Liver (tissue), 9 donors: ENCODE results near the gene AAK1. TPM values are rescaled to one million over a fixed set of nuclear protein-coding genes. Genes with fewer than 3 reads are reported as not detected.

Source experiments
- DNase-seq: peaks from one replicate; pipeline ENCODE4 v3.0.0-alpha.2; 2017; ENCODE audit warnings: low spot score
- H3K27ac ChIP-seq, 2 donors: one replicate each; pipeline ENCODE4 v1.7.0; 2013; ENCODE audit warnings: inconsistent platforms in 2 of 2, low read length in 2 of 2, control low read depth in 1 of 2, low read depth in 1 of 2, mild to moderate bottlenecking in 1 of 2
- H3K27me3 ChIP-seq, 4 donors: one replicate each; pipeline versions ENCODE4 v1.6.1 to v1.7.0; 2013; ENCODE audit warnings: low read length in 3 of 4, inconsistent platforms in 1 of 4, mild to moderate bottlenecking in 1 of 4, moderate library complexity in 1 of 4; ENCODE audit not compliant: control insufficient read depth in 4 of 4, insufficient read depth in 4 of 4
- H3K36me3 ChIP-seq, 4 donors: one replicate each; pipeline versions ENCODE4 v1.6.1 to v1.7.0; 2013; ENCODE audit warnings: low read length in 3 of 4, mild to moderate bottlenecking in 3 of 4, low read depth in 1 of 4, moderate library complexity in 1 of 4; ENCODE audit not compliant: control insufficient read depth in 4 of 4, insufficient read depth in 3 of 4
- H3K4me1 ChIP-seq, 4 donors: one replicate each; pipeline versions ENCODE4 v1.6.1 to v1.7.0; 2013; ENCODE audit warnings: low read length in 3 of 4, mild to moderate bottlenecking in 3 of 4, moderate library complexity in 1 of 4; ENCODE audit not compliant: control insufficient read depth in 4 of 4, insufficient read depth in 4 of 4
- H3K4me3 ChIP-seq, 3 donors: one replicate each; pipeline versions ENCODE4 v1.6.1 to v1.7.0; 2013; ENCODE audit warnings: low read length in 3 of 3, control low read depth in 1 of 3, low read depth in 1 of 3, mild to moderate bottlenecking in 1 of 3
- H3K9ac ChIP-seq, 2 donors: one replicate each; pipeline ENCODE4 v1.7.0; 2013; ENCODE audit warnings: low read length in 2 of 2, mild to moderate bottlenecking in 2 of 2, moderate library complexity in 2 of 2, control low read depth in 1 of 2, low read depth in 1 of 2
- H3K9me3 ChIP-seq, 4 donors: one replicate each; pipeline versions ENCODE4 v1.6.1 to v1.7.0; 2013; ENCODE audit warnings: low read length in 3 of 4; ENCODE audit not compliant: control insufficient read depth in 4 of 4
- ATF3 ChIP-seq: IDR thresholded peaks from 2 replicates; pipeline ENCODE4 v1.6.1; 2016; ENCODE audit warnings: antibody characterized with exemption
- CTCF ChIP-seq: fragments of 150-350 bp; IDR thresholded peaks from 2 replicates; pipeline ENCODE4 v1.5.1; 2017; ENCODE audit warnings: improper control_type of control experiment, low read depth, low read length; ENCODE audit not compliant: missing input control
- EGR1 ChIP-seq, 2 donors: IDR thresholded peaks; 2 replicates each; pipeline ENCODE4 v1.6.1; 2016 to 2018; ENCODE audit warnings: antibody characterized with exemption in 2 of 2, low read depth in 2 of 2
- FOXA1 ChIP-seq: IDR thresholded peaks from 2 replicates; pipeline ENCODE4 v1.6.1; 2016; ENCODE audit warnings: antibody characterized with exemption
- FOXA2 ChIP-seq: IDR thresholded peaks from 2 replicates; pipeline ENCODE4 v1.6.1; 2016; ENCODE audit warnings: antibody characterized with exemption
- GABPA ChIP-seq, 2 donors: IDR thresholded peaks in 1 of 2; conservative IDR thresholded peaks in 1 of 2; 2 replicates each; pipeline ENCODE4 v1.6.1; 2016; ENCODE audit warnings: antibody characterized with exemption in 2 of 2, mild to moderate bottlenecking in 1 of 2, moderate library complexity in 1 of 2
- HNF4A ChIP-seq, 2 donors: conservative IDR thresholded peaks; 2 replicates each; pipeline ENCODE4 v1.6.1; 2016; ENCODE audit warnings: antibody characterized with exemption in 2 of 2, mild to moderate bottlenecking in 2 of 2
- HNF4G ChIP-seq: IDR thresholded peaks from 2 replicates; pipeline ENCODE4 v1.6.1; 2016; ENCODE audit warnings: antibody characterized with exemption
- JUND ChIP-seq, 2 donors: IDR thresholded peaks; 2 replicates each; pipeline ENCODE4 v1.6.1; 2016; ENCODE audit warnings: antibody characterized with exemption in 2 of 2
- MAX ChIP-seq: IDR thresholded peaks from 2 replicates; pipeline ENCODE4 v1.6.1; 2016; ENCODE audit warnings: antibody characterized with exemption
- NR2F2 ChIP-seq: IDR thresholded peaks from 2 replicates; pipeline ENCODE4 v1.6.1; 2016; ENCODE audit warnings: antibody characterized with exemption
- RAD21 ChIP-seq, 2 donors: IDR thresholded peaks; 2 replicates each; pipeline ENCODE4 v1.6.1; 2016; ENCODE audit warnings: antibody characterized with exemption in 2 of 2, mild to moderate bottlenecking in 2 of 2
- RXRA ChIP-seq, 2 donors: IDR thresholded peaks; 2 replicates each; pipeline ENCODE4 v1.6.1; 2017 to 2018; ENCODE audit warnings: antibody characterized with exemption in 2 of 2, mild to moderate bottlenecking in 1 of 2
- SP1 ChIP-seq: IDR thresholded peaks from 2 replicates; pipeline ENCODE4 v1.6.1; 2018; ENCODE audit warnings: antibody characterized with exemption, mild to moderate bottlenecking
- TAF1 ChIP-seq: conservative IDR thresholded peaks from 2 replicates; pipeline ENCODE4 v1.6.1; 2016; ENCODE audit warnings: antibody characterized with exemption, mild to moderate bottlenecking
- YY1 ChIP-seq: IDR thresholded peaks from 2 replicates; pipeline ENCODE4 v1.6.1; 2016; ENCODE audit warnings: antibody characterized with exemption, mild to moderate bottlenecking
- WGBS: extraction: QIAGEN DNeasy Blood & Tissue Kit; methylation state at CpG from one replicate; pipeline ENCODE4 v1.1.7; 2013; 5-methylcytosine and 5-hydroxymethylcytosine counted together
- polyA plus RNA-seq, 2 donors: library from polyadenylated mRNA; stranded (reverse) in 1 of 2; unstranded in 1 of 2; fragments of 200-250 nt in 1 of 2; fragments of >200 nt in 1 of 2; fragmentation: Nextera tagmentation in 1 of 2; extraction: Ambion mirVana in 1 of 2; gene quantifications; one replicate each; pipeline versions ENCODE4 v1.2.1 to v1.2.3, GENCODE V29; 2013 to 2015
- total RNA-seq, 2 donors: library from RNA; depleted of rRNA; stranded (reverse); fragments of >200 nt; gene quantifications; one replicate each; pipeline ENCODE4 v1.2.3, GENCODE V29; 2014
- TF ChIP-seq, protein P1 (sequence below): IDR thresholded peaks from 2 replicates; pipeline ENCODE4 v1.6.1; 2016; ENCODE audit warnings: antibody characterized with exemption
- TF ChIP-seq, protein P2 (sequence below): IDR thresholded peaks from 2 replicates; pipeline ENCODE4 v1.6.1; 2016; ENCODE audit warnings: antibody characterized with exemption, mild to moderate bottlenecking
- donor health status: healthy.
- donor health status: healthy.
- donor health status: healthy.
- donor health status: healthy.
- donor health status: healthy.

AAK1 gene
- total and polyA plus RNA-seq, 4 donors, result 3.9 to 14.3 (median 11.3) TPM

GRCh38 chr2:69689969-69690368, 46.4 kb upstream of the AAK1 start:
- Histone ChIP-seq H3K27ac (no peak overlapping the region), H3K4me3 (no peak overlapping the region), H3K4me1 (peaks cover 0 to 9% (median 2%) of the 10 kb centered on the region in 4 donors), H3K36me3 (no peaks in the 10 kb centered on the region), H3K27me3 (no peaks in the 10 kb centered on the region), H3K9ac (no peak overlapping the region), H3K9me3 (no peaks in the 10 kb centered on the region)
- DNase-seq, result no peak
- 96% methylated on average over 2 of the region's 2 CpGs for WGBS
- TF ChIP-seq FOXA1, result no peak
- TF ChIP-seq RAD21 (IDR thresholded peaks at IDR 0.05), result no peak
- no peak for TF ChIP-seq HNF4A (conservative IDR thresholded peaks at IDR 0.05)
- TF ChIP-seq, protein P1, sequence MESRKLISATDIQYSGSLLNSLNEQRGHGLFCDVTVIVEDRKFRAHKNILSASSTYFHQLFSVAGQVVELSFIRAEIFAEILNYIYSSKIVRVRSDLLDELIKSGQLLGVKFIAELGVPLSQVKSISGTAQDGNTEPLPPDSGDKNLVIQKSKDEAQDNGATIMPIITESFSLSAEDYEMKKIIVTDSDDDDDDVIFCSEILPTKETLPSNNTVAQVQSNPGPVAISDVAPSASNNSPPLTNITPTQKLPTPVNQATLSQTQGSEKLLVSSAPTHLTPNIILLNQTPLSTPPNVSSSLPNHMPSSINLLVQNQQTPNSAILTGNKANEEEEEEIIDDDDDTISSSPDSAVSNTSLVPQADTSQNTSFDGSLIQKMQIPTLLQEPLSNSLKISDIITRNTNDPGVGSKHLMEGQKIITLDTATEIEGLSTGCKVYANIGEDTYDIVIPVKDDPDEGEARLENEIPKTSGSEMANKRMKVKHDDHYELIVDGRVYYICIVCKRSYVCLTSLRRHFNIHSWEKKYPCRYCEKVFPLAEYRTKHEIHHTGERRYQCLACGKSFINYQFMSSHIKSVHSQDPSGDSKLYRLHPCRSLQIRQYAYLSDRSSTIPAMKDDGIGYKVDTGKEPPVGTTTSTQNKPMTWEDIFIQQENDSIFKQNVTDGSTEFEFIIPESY, result no peak
- no peak for TF ChIP-seq NR2F2
- no peak for TF ChIP-seq FOXA2
- TF ChIP-seq SP1, result no peak
- TF ChIP-seq MAX, result no peak
- TF ChIP-seq ATF3, result no peak
- TF ChIP-seq GABPA (IDR thresholded peaks at IDR 0.05 in 1 of 2, conservative IDR thresholded peaks at IDR 0.05 in 1 of 2), result no peak
- TF ChIP-seq JUND (IDR thresholded peaks at IDR 0.05), result no peak
- TF ChIP-seq YY1, result no peak
- no peak for TF ChIP-seq TAF1
- TF ChIP-seq, protein P2, sequence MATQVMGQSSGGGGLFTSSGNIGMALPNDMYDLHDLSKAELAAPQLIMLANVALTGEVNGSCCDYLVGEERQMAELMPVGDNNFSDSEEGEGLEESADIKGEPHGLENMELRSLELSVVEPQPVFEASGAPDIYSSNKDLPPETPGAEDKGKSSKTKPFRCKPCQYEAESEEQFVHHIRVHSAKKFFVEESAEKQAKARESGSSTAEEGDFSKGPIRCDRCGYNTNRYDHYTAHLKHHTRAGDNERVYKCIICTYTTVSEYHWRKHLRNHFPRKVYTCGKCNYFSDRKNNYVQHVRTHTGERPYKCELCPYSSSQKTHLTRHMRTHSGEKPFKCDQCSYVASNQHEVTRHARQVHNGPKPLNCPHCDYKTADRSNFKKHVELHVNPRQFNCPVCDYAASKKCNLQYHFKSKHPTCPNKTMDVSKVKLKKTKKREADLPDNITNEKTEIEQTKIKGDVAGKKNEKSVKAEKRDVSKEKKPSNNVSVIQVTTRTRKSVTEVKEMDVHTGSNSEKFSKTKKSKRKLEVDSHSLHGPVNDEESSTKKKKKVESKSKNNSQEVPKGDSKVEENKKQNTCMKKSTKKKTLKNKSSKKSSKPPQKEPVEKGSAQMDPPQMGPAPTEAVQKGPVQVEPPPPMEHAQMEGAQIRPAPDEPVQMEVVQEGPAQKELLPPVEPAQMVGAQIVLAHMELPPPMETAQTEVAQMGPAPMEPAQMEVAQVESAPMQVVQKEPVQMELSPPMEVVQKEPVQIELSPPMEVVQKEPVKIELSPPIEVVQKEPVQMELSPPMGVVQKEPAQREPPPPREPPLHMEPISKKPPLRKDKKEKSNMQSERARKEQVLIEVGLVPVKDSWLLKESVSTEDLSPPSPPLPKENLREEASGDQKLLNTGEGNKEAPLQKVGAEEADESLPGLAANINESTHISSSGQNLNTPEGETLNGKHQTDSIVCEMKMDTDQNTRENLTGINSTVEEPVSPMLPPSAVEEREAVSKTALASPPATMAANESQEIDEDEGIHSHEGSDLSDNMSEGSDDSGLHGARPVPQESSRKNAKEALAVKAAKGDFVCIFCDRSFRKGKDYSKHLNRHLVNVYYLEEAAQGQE, result no peak
- TF ChIP-seq EGR1 (IDR thresholded peaks at IDR 0.05; ENCODE audit: low read depth in 2 of 2), result no peak
- TF ChIP-seq RXRA (IDR thresholded peaks at IDR 0.05), result no peak
- no peak for TF ChIP-seq CTCF

DNA sequence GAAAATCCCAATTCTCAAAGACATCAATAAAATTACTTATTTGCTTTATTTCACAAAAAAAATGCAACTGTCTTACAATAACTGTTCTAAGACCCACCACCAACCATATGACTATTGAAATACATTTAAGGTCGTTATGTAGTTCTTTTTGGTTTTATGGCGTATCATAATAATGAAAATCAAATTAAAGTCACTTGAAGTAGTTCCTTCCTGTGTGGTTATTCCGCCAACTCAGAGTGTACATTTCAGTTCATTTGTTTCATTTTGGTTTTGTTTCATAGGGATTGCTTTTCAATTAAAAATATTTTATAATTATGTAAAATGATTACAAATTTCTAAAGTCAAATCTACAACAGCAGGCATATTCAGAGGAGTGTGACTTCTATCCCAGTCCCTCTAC, 45.9 kb upstream of the AAK1 start:
- Histone ChIP-seq H3K4me1 (peaks cover 0 to 9% (median 0%) of the 10 kb centered on the region in 4 donors), H3K9me3 (no peaks in the 10 kb centered on the region), H3K27ac (no peak overlapping the region), H3K4me3 (no peak overlapping the region), H3K9ac (no peak overlapping the region), H3K36me3 (no peaks in the 10 kb centered on the region), H3K27me3 (no peaks in the 10 kb centered on the region)
- DNase-seq, result no peak
- WGBS, result 83% methylated on average over 3 of the region's 3 CpGs
- TF ChIP-seq RAD21 (IDR thresholded peaks at IDR 0.05), result no peak
- TF ChIP-seq HNF4G, result no peak
- TF ChIP-seq, protein P2, result no peak
- no peak for TF ChIP-seq NR2F2
- no peak for TF ChIP-seq SP1
- TF ChIP-seq CTCF, result no peak
- TF ChIP-seq FOXA1, result no peak
- TF ChIP-seq TAF1, result no peak
- TF ChIP-seq ATF3, result no peak
- no peak for TF ChIP-seq HNF4A (conservative IDR thresholded peaks at IDR 0.05)
- TF ChIP-seq GABPA (IDR thresholded peaks at IDR 0.05 in 1 of 2, conservative IDR thresholded peaks at IDR 0.05 in 1 of 2), result no peak
- no peak for TF ChIP-seq FOXA2
